ENCODE measurements around the gene STARD10. TPM values are rescaled to one million over a fixed set of nuclear protein-coding genes. Genes with fewer than 3 reads are reported as not detected.

Gene STARD10
- total RNA-seq, 2 experiments from 2014 or later = 6.2 to 6.4 TPM

DNA sequence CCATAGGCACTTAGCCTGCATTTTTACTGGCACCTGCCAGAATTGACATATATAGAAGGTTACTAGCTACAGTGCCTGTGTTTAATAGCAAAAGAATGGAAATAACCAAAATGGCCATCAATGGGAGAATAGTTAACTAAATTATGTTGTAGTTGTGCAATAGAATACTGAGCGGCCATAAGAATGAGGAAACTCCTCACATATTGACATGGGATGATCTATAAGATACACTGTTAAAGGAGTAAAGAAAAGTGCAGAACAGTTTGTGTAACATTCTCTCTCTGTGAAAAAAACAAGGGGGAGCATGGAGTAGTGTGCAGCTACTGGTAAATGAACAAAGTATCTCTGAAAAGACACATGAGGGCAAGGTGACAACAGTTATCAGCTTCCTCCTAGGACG is 63.1 kb downstream of the STARD10 start:
- H3K4me1 Mint-ChIP-seq = peaks cover 5% of the 10 kb centered on the region
- H3K4me3 Mint-ChIP-seq = no peak overlapping the region
- H3K27ac Mint-ChIP-seq = no peak overlapping the region
- peaks cover 10% of the 10 kb centered on the region for H3K36me3 Mint-ChIP-seq
- DNase-seq = no peak
- H3K9me3 Mint-ChIP-seq = no peaks in the 10 kb centered on the region
- H3K27me3 Mint-ChIP-seq = no peaks in the 10 kb centered on the region

- no peak overlapping the region for H3K4me3 Mint-ChIP-seq
- no peak for DNase-seq
- H3K36me3 Mint-ChIP-seq = peaks cover 10% of the 10 kb centered on the region
- no peaks in the 10 kb centered on the region for H3K9me3 Mint-ChIP-seq
- peaks cover 9% of the 10 kb centered on the region for H3K4me1 Mint-ChIP-seq
- no peak overlapping the region for H3K27ac Mint-ChIP-seq
- H3K27me3 Mint-ChIP-seq = no peaks in the 10 kb centered on the region
These were observed 63.6 kb downstream of the STARD10 start for GRCh38 chr11:72730243-72730642.

- Mint-ChIP-seq H3K9me3 (no peaks in the 10 kb centered on the region), H3K36me3 (peaks cover 10% of the 10 kb centered on the region), H3K4me3 (no peak overlapping the region), H3K27ac (no peak overlapping the region), H3K27me3 (no peaks in the 10 kb centered on the region), H3K4me1 (peaks cover 10% of the 10 kb centered on the region)
- DNase-seq = no peak
These were observed 66.3 kb downstream of the STARD10 start for GRCh38 chr11:72727521-72727920.

- H3K27ac Mint-ChIP-seq = no peak overlapping the region
- no peak overlapping the region for H3K4me3 Mint-ChIP-seq
- DNase-seq = no peak
- H3K9me3 Mint-ChIP-seq = no peaks in the 10 kb centered on the region
- H3K4me1 Mint-ChIP-seq = peaks cover 11% of the 10 kb centered on the region
- peaks cover 8% of the 10 kb centered on the region for H3K36me3 Mint-ChIP-seq
- H3K27me3 Mint-ChIP-seq = no peaks in the 10 kb centered on the region
These were observed 67.3 kb downstream of the STARD10 start for GRCh38 chr11:72726266-72727220.

- Mint-ChIP-seq H3K27me3 (no peaks in the 10 kb centered on the region), H3K9me3 (no peaks in the 10 kb centered on the region), H3K36me3 (peaks cover under 1% of the 10 kb centered on the region), H3K4me3 (no peak overlapping the region), H3K4me1 (peaks cover 14% of the 10 kb centered on the region), H3K27ac (peak overlapping the region; percentile 57)
- DNase-seq = no peak
These were observed 68.2 kb downstream of the STARD10 start for GRCh38 chr11:72725724-72726028.

- peak overlapping the region; percentile 57 for H3K27ac Mint-ChIP-seq
- H3K36me3 Mint-ChIP-seq = no peaks in the 10 kb centered on the region
- no peak overlapping the region for H3K4me3 Mint-ChIP-seq
- no peaks in the 10 kb centered on the region for H3K27me3 Mint-ChIP-seq
- no peaks in the 10 kb centered on the region for H3K9me3 Mint-ChIP-seq
- peak; percentile 71 for DNase-seq
- peaks cover 20% of the 10 kb centered on the region for H3K4me1 Mint-ChIP-seq
These were observed 68.8 kb downstream of the STARD10 start for GRCh38 chr11:72724851-72725723.

DNA sequence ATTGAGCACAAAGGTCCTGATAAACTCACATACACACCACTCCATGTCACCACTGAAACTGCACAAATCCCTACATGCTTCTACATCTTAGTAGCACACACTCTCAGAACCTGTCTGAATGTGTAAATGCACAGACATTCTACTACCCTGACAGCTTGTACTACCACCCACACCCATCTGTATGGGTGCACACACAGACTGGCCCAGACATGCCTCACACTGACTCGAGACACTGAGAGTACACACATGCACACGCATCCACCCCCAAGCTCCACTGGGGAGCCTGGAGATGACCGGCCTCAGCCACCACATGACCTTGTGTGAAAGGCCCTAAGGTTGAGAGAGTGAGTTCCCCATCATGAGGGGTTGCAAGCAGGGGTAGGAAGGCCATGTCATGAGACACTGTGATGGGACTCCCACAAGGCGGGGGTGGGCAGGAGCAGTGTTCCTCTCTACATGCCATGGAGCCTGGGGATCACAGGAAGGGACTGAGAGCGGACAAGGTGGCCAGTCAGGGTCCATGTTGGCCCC is 69.8 kb downstream of the STARD10 start:
- H3K36me3 Mint-ChIP-seq = peaks cover 2% of the 10 kb centered on the region
- H3K27ac Mint-ChIP-seq = no peak overlapping the region

DNA sequence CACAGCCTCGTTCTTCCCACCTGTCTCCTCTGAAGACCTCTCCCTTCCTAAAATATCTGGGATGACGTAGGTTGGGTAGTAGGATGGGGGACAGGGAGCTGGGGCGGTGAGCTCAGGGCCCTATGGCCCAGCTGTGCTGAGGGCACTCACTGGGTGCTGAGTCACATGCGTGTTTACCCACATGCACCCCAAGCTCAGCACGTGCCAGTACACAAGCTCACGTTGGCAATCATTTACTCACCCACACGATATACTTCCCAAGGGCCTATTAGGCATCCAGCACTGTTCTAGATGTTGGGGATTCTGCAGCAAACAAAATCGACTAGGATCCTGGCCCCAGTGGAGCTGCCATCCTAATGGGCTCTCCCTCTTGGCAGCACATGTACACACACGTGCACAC is 70.3 kb downstream of the STARD10 start:
- Mint-ChIP-seq H3K36me3 (peaks cover 2% of the 10 kb centered on the region), H3K4me1 (peaks cover 36% of the 10 kb centered on the region), H3K4me3 (no peak overlapping the region), H3K27me3 (no peaks in the 10 kb centered on the region), H3K9me3 (no peaks in the 10 kb centered on the region), H3K27ac (peak overlapping the region; percentile 16)
- no peak for DNase-seq

More for the DNA sequence above, 69.8 kb downstream of the STARD10 start:
- Mint-ChIP-seq H3K4me3 (no peak overlapping the region), H3K27me3 (no peaks in the 10 kb centered on the region), H3K9me3 (no peaks in the 10 kb centered on the region), H3K4me1 (peaks cover 30% of the 10 kb centered on the region)
- no peak for DNase-seq

GRCh38 chr11:72722050-72722748 is 71.6 kb downstream of the STARD10 start:
- no peaks in the 10 kb centered on the region for H3K9me3 Mint-ChIP-seq
- H3K27me3 Mint-ChIP-seq = no peaks in the 10 kb centered on the region
- peaks cover 2% of the 10 kb centered on the region for H3K36me3 Mint-ChIP-seq
- peak overlapping the region; percentile 94 for H3K27ac Mint-ChIP-seq
- peak; percentile 82 for DNase-seq
- H3K4me3 Mint-ChIP-seq = peak overlapping the region; percentile 94
- peaks cover 41% of the 10 kb centered on the region for H3K4me1 Mint-ChIP-seq

DNA sequence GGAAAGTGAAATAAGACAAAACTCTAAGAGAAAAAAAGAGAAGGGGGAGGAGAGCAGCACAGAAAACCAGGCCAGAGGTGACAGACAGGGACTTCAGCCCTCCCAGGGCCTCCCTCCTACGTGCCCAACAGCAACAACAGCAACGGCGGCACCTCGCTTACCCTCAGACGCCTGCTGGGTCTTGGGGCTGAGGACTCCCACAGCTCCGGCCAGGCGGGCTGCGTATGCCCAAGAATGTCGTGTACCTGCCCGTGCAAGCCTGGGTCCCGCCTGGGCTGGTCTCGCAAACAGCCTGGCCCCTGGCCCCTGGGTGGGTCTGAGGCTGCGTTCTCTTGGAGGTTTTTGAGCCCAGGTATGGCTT is 72.2 kb downstream of the STARD10 start:
- peak overlapping the region; percentile 94 for H3K4me3 Mint-ChIP-seq
- no peaks in the 10 kb centered on the region for H3K27me3 Mint-ChIP-seq
- H3K9me3 Mint-ChIP-seq = no peaks in the 10 kb centered on the region
- peaks cover 2% of the 10 kb centered on the region for H3K36me3 Mint-ChIP-seq
- peak overlapping the region; percentile 94 for H3K27ac Mint-ChIP-seq
- H3K4me1 Mint-ChIP-seq = peaks cover 43% of the 10 kb centered on the region
- peak; percentile 42 for DNase-seq

GRCh38 chr11:72721276-72721675 is 72.6 kb downstream of the STARD10 start:
- peaks cover 43% of the 10 kb centered on the region for H3K4me1 Mint-ChIP-seq
- peak overlapping the region; percentile 94 for H3K4me3 Mint-ChIP-seq

DNA sequence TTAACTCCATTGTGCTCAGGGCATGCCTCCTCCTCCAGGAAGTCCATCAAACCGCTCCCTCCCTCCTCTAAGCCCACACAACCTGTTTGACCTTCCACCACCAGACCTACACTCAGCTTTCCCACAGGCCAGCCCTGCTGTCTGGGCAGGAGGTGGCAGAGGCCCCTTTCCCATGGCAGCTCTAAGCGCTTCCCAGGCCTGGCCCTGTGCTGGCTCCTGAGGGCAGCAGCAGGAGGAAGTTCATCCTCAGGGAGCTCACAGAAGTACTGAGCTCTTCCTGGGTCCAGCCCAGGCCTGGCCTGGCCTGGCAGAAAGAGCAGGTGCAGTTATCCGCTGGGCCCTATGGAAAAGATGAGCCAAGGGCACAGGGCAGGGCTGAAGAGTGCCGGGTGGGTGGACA is 73.1 kb downstream of the STARD10 start:
- peak overlapping the region; percentile 60 for H3K27ac Mint-ChIP-seq
- peaks cover 43% of the 10 kb centered on the region for H3K4me1 Mint-ChIP-seq
- H3K9me3 Mint-ChIP-seq = no peaks in the 10 kb centered on the region

More at GRCh38 chr11:72721276-72721675, 72.6 kb downstream of the STARD10 start:
- H3K27me3 Mint-ChIP-seq = no peaks in the 10 kb centered on the region
- peaks cover 2% of the 10 kb centered on the region for H3K36me3 Mint-ChIP-seq
- H3K27ac Mint-ChIP-seq = peak overlapping the region; percentile 94
- DNase-seq = no peak
- H3K9me3 Mint-ChIP-seq = no peaks in the 10 kb centered on the region

DNA sequence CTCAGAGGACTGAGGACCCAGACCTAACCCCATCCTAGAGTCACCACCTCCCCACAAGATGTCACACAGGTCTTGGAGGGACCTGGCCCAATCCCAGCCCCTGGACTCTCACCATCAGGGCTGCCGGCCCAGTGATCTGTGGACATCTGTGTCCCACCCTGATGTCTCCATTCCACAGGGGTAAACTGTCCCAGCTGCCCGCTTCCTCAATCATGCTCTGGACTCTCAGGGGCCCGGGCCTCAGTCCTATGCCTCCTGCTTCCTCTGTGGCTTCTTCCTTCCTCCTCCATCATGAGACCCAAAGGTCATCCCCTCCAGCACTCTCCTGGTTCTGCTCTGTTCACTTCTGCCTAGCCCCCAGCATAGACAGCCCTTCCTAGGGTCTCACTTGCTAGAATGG is 73.8 kb downstream of the STARD10 start:
- peak overlapping the region; percentile 94 for H3K4me3 Mint-ChIP-seq
- peaks cover 38% of the 10 kb centered on the region for H3K4me1 Mint-ChIP-seq
- H3K27me3 Mint-ChIP-seq = no peaks in the 10 kb centered on the region
- DNase-seq = no peak
- peaks cover 2% of the 10 kb centered on the region for H3K36me3 Mint-ChIP-seq
- peak overlapping the region; percentile 60 for H3K27ac Mint-ChIP-seq
- no peaks in the 10 kb centered on the region for H3K9me3 Mint-ChIP-seq

More for the DNA sequence above, 73.1 kb downstream of the STARD10 start:
- Mint-ChIP-seq H3K36me3 (peaks cover 2% of the 10 kb centered on the region), H3K27me3 (no peaks in the 10 kb centered on the region), H3K4me3 (peak overlapping the region; percentile 94)
- DNase-seq = no peak

DNA sequence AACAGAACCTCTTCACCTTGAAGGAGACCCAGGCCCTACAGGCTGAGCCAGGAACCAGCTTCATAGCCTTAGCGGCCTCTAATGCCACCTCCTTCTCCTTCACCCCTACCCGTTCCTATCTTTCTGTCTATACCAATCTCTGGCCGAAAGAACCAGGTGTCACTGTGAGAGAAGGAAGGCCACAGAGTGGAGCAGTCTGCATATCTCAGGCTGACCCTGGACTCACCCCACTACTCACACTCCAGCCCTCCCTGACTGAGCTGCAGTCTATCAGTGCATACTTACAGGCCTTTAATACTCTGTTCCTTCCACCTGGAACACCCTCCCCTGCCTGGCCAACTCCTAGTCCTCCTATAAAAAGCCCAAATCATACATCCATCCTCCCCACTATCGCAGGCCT is 74.3 kb downstream of the STARD10 start:
- Mint-ChIP-seq H3K4me3 (peak overlapping the region; percentile 94), H3K27ac (peak overlapping the region; percentile 60), H3K27me3 (no peaks in the 10 kb centered on the region), H3K9me3 (no peaks in the 10 kb centered on the region), H3K4me1 (peaks cover 40% of the 10 kb centered on the region), H3K36me3 (peaks cover 2% of the 10 kb centered on the region)
- DNase-seq = no peak

Data from activated naive CD8-positive, alpha-beta T cell treated with anti-CD3 and anti-CD28 coated beads for 36 hours (primary cell).